HUES48 (cell line): Measurements from ENCODE around the gene SLCO2A1.

Experiments
- H3K27ac ChIP-seq: one replicate; pipeline ENCODE4 v1.7.0; 2013; ENCODE audit warnings: low read depth, low read length, inconsistent platforms
- H3K27me3 ChIP-seq: 2 replicates; pipeline ENCODE4 v1.6.1; 2013; ENCODE audit warnings: mild to moderate bottlenecking, low read length; ENCODE audit not compliant: control insufficient read depth, insufficient read depth
- H3K36me3 ChIP-seq: 2 replicates; pipeline ENCODE4 v1.6.1; 2013; ENCODE audit warnings: low read length; ENCODE audit not compliant: control insufficient read depth, insufficient read depth
- H3K4me1 ChIP-seq: 2 replicates; pipeline ENCODE4 v1.6.1; 2013; ENCODE audit warnings: mild to moderate bottlenecking, low read length; ENCODE audit not compliant: control insufficient read depth, insufficient read depth
- H3K4me3 ChIP-seq: 2 replicates; pipeline ENCODE4 v1.5.1; 2013; ENCODE audit warnings: mild to moderate bottlenecking, low read depth, low read length
- H3K9ac ChIP-seq: 2 replicates; pipeline ENCODE4 v1.6.1; 2013; ENCODE audit warnings: mild to moderate bottlenecking, low read depth, low read length, moderate library complexity
- H3K9me3 ChIP-seq: 2 replicates; pipeline ENCODE4 v1.6.1; 2013; ENCODE audit warnings: low read length; ENCODE audit not compliant: control insufficient read depth, insufficient read depth

The SLCO2A1 gene

DNA sequence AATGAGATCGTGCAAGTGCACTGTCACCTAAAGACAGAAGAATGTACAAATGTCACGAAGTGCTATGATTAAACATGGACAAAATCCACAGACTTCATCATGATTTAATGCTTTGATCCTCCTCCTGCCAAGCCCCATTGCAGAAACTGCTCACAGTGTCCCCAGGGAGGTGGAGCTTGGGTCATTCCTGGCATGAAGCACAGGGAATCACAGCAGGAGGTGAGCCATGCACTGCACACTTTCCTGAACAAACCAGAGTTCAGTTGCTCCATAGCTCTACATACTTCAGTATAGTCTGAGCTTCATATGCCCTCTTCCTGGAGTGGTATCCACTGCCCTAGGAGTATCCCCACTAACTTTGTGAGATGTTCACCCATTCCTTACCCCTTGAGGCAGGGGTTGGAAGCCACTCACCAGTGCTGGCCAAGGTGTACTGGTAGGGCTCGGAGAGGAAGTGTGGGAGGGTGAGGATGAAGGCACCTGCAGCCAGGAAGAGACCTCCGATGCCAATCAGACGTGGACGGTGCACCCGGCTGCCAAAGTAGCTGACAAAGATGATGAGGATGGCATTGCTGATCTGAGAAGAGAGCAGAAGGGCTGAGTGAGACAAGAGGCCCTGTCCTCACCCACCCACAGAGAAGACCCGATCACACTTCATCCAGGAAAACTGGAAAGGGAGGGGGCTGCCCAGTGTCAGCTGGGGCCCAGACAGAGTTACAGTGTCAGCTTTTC, 56.3 kb downstream of the SLCO2A1 start:
- Histone ChIP-seq H3K9ac (no peak overlapping the region), H3K9me3 (no peaks in the 10 kb centered on the region), H3K36me3 (no peaks in the 10 kb centered on the region), H3K27ac (no peak overlapping the region), H3K4me3 (no peak overlapping the region), H3K27me3 (no peaks in the 10 kb centered on the region), H3K4me1 (no peaks in the 10 kb centered on the region)

GRCh38 chr3:133972156-133972555, 57.6 kb downstream of the SLCO2A1 start:
- H3K4me1 ChIP-seq = no peaks in the 10 kb centered on the region; the same call in 1 of the 2 replicates
- no peaks in the 10 kb centered on the region for H3K9me3 ChIP-seq
- no peaks in the 10 kb centered on the region for H3K27me3 ChIP-seq
- no peak overlapping the region for H3K4me3 ChIP-seq
- H3K36me3 ChIP-seq = no peaks in the 10 kb centered on the region
- no peak overlapping the region for H3K9ac ChIP-seq
- no peak overlapping the region for H3K27ac ChIP-seq

DNA sequence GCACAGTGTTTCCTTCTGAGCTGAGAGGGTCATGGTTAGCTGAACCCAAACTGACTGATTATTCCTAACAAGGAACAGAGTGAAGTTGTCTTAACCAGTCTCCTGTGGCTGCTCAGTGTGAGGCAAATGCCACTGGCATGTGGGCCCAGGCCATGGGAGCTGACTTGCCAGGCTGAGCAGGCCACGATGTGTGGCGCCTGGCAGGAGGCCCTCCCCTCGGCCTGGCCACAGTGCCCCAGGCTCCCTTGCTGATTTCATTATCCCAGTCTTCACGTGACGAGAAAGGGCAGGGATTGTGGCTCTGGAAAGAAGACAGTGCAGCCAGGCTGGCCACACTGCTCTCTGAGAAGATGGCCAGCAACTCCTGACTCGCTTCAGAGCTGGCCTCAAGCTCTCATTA, 58.8 kb downstream of the SLCO2A1 start:
- H3K9ac ChIP-seq = no peak overlapping the region
- no peaks in the 10 kb centered on the region for H3K27me3 ChIP-seq
- no peaks in the 10 kb centered on the region for H3K36me3 ChIP-seq
- no peak overlapping the region for H3K4me3 ChIP-seq
- H3K27ac ChIP-seq = no peak overlapping the region
- H3K9me3 ChIP-seq = no peaks in the 10 kb centered on the region
- no peaks in the 10 kb centered on the region; the same call in 1 of the 2 replicates for H3K4me1 ChIP-seq

- no peak overlapping the region for H3K27ac ChIP-seq
- H3K36me3 ChIP-seq = no peaks in the 10 kb centered on the region
- no peak overlapping the region for H3K4me3 ChIP-seq
- H3K9ac ChIP-seq = no peak overlapping the region
- H3K4me1 ChIP-seq = no peaks in the 10 kb centered on the region; the same call in 1 of the 2 replicates
- no peaks in the 10 kb centered on the region for H3K27me3 ChIP-seq
- no peaks in the 10 kb centered on the region for H3K9me3 ChIP-seq
Observed at GRCh38 chr3:133970339-133970738, 59.4 kb downstream of the SLCO2A1 start.

GRCh38 chr3:133967992-133968892, 61.5 kb downstream of the SLCO2A1 start:
- Histone ChIP-seq H3K4me1 (no peaks in the 10 kb centered on the region; the same call in 1 of the 2 replicates), H3K36me3 (no peaks in the 10 kb centered on the region), H3K27me3 (no peaks in the 10 kb centered on the region)

DNA sequence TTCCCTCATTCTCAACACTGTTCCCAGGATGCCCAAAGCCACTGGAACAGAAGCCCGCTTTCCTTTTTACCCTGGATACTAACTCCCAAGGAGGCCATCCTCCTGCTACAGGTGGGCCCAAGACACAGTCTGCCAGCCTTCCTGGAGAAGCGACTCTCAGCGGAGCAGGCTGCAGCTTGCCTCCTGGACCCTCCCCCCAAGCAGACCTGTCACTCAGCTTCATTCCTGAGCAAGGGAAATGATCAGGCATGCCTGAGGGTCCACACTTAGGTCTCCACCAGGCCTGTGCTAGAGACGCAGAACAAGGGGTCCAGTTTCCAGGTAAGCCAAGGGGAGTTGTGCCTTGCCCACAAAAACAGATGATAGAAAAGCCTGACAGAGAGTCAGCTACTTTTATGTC, 62.8 kb downstream of the SLCO2A1 start:
- no peaks in the 10 kb centered on the region for H3K27me3 ChIP-seq
- no peak overlapping the region for H3K27ac ChIP-seq
- H3K36me3 ChIP-seq = no peaks in the 10 kb centered on the region
- H3K4me3 ChIP-seq = no peak overlapping the region
- H3K9me3 ChIP-seq = no peaks in the 10 kb centered on the region
- H3K4me1 ChIP-seq = peaks cover 3% of the 10 kb centered on the region; the same call in 1 of the 2 replicates
- no peak overlapping the region for H3K9ac ChIP-seq

More at GRCh38 chr3:133967992-133968892, 61.5 kb downstream of the SLCO2A1 start:
- no peaks in the 10 kb centered on the region for H3K9me3 ChIP-seq
- H3K9ac ChIP-seq = no peak overlapping the region
- H3K4me3 ChIP-seq = no peak overlapping the region
- H3K27ac ChIP-seq = no peak overlapping the region

- H3K4me1 ChIP-seq = peaks cover 3% of the 10 kb centered on the region; the same call in 1 of the 2 replicates
- no peak overlapping the region for H3K9ac ChIP-seq
- H3K36me3 ChIP-seq = no peaks in the 10 kb centered on the region
- no peak overlapping the region for H3K27ac ChIP-seq
- H3K27me3 ChIP-seq = no peaks in the 10 kb centered on the region
- H3K4me3 ChIP-seq = no peak overlapping the region
- H3K9me3 ChIP-seq = no peaks in the 10 kb centered on the region
Observed at GRCh38 chr3:133965906-133966305, 63.8 kb downstream of the SLCO2A1 start.

DNA sequence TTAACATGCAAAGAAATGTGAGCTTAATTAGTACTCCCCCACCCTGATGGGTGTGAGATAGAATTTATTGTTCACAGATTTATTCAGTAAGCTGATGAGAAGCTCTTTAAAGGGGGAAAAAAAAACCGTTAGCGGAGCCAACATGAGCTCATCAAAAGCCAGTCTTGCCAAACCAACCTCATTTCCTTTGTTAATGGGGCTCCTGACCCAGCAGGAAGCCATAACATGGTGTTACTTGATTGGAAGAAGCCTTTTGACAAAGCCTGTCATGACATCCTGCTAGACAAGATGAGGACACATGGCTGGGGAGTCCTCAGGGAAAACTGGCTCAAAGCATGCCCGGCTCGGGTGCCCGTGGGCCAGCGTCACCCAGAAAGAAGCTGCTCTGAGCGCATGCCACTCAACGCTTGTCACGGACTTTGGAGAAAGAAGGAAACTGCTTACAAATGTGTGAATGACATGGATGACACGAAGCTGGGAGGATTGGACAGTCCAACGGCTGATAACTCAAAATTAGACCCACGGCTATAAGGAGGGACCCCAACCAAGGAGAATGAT, 64.6 kb downstream of the SLCO2A1 start:
- H3K4me3 ChIP-seq = no peak overlapping the region
- H3K9ac ChIP-seq = no peak overlapping the region
- H3K27me3 ChIP-seq = no peaks in the 10 kb centered on the region
- H3K36me3 ChIP-seq = no peaks in the 10 kb centered on the region
- peaks cover 3% of the 10 kb centered on the region; the same call in 1 of the 2 replicates for H3K4me1 ChIP-seq
- no peaks in the 10 kb centered on the region for H3K9me3 ChIP-seq
- H3K27ac ChIP-seq = no peak overlapping the region

- Histone ChIP-seq H3K4me3 (no peak overlapping the region), H3K4me1 (peaks cover 3% of the 10 kb centered on the region; the same call in 1 of the 2 replicates), H3K36me3 (no peaks in the 10 kb centered on the region), H3K9me3 (no peaks in the 10 kb centered on the region), H3K27me3 (no peaks in the 10 kb centered on the region), H3K9ac (no peak overlapping the region), H3K27ac (no peak overlapping the region)
Observed at GRCh38 chr3:133964547-133964946, 65.2 kb downstream of the SLCO2A1 start.

DNA sequence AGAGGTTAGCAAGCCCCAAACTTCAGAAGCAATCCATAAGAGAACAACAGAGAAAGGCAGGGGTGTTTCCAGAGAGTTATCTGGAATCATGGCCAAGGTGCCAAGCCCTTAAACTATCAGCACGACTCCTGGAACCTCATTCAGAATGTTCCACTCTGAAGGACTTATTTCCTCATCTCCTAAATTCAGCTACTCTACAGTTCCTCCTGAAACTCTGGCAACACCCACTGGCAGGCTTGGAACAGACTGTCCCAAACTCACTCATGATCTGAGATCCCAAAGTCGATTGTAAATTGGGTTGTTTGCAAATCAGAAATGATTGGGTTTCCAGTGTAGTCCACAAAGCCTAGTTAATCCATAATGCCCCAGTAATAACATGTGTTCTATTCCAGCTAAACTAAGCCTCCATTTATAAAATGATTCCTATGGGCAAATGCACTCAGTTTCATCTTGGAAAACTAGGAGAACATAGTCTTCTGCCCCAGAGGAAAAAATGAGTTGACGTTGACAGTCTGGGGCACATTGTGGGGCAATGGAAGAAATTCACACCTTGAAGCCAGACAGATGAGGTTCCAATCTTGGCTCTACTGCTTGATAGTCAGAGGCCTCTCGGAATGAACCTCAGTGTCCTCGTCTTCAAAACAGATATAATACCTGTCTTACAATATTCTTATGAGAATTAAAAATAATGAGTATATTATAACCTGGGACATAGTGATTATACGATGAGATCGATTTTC, 65.9 kb downstream of the SLCO2A1 start:
- Histone ChIP-seq H3K9ac (no peak overlapping the region), H3K27me3 (no peaks in the 10 kb centered on the region), H3K9me3 (no peaks in the 10 kb centered on the region), H3K36me3 (no peaks in the 10 kb centered on the region), H3K27ac (no peak overlapping the region), H3K4me1 (peaks cover 3% of the 10 kb centered on the region; the same call in 1 of the 2 replicates), H3K4me3 (no peak overlapping the region)
